ENCODE data around the gene VSTM2L. TPM values are rescaled to one million over a fixed set of nuclear protein-coding genes. Genes with fewer than 3 reads are reported as not detected.
"Not testable (repeated sequence)": the region's sequence is repeated elsewhere in the genome, so short reads cannot be mapped to it uniquely, and the experiment has no call there.

The VSTM2L gene, protein sequence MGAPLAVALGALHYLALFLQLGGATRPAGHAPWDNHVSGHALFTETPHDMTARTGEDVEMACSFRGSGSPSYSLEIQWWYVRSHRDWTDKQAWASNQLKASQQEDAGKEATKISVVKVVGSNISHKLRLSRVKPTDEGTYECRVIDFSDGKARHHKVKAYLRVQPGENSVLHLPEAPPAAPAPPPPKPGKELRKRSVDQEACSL
- not detected for polyA plus RNA-seq (2012; ENCODE audit: insufficient read depth, insufficient read length)

DNA sequence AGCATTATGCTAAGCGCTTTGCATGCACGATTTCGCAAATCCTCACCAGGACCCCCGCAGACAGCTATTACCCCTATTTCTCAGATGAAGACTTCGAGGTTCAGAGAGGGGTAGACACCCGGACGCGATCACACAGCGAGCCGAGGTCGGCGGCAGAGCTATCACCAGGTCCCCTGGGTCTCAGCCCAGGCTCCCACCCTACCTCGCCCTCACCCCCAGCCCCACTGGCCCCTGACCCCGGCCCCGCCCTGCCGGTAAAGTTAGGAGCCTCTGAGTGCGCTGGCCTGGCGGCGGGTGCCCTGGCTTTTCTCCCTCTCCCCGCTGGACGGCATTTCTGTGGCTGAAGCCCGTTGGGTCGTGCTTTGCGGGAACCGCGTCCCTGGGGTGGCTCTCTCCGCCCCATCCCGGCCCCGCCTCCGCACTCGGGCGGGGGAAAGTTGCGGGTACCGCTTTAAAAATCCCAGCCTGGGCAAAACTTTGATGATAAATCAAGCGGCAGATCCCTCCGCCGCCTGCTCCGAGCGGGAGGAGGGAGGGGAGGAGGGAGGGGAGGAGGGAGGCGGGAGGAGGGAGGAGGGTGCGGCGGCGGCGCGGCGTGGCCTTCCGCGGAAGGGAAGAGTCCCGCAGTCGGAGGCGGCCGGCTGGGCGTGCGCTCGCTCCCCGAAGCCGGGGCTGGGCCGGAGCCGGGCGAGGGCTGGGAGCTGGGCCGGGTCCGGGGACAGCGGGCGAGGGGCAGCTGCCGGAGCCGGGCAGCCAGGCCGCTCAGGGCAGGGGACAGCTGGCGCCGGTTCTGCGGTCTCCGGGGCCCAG lies at the start of gene VSTM2L:
VSTM2L (plus strand) TSS at position 624 of the 810 bp plus-strand sequence. CDS start 224 bp downstream, outside the sequence.
- no peak for DNase-seq (ENCODE audit: low read depth, low spot score)
- H3K4me3 ChIP-seq (ENCODE audit: low read length) = no peak within 1 kb of the TSS

DNA sequence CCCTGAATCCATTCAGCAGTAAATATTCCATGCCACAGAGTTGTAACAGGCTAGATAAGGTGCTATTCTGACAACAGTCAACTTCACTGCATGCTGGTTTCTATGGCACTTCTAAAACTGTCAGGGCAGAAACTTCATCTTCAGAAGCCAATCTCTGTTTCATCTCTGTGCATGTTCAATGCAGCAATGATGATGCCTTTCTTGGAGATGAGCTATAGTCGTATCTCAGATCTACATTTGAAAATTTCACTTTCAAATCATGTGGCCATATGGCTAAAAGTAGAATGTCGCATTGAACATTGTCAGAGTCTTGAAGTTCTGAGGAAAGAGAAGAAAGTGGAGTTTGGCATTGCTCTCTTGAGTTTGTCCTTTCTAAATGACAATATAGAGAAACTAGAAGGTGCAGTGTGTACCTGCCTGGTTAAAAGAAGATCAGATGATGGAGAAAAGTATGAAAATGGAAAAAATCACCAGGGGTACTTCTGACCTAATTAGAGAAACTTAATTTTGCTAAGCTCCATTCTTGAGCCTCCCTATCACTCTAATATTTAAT lies 49.0 kb upstream of the VSTM2L start:
- no peak overlapping the region for H3K4me3 ChIP-seq (ENCODE audit: low read length)
- DNase-seq (ENCODE audit: low read depth, low spot score) = no peak

DNA sequence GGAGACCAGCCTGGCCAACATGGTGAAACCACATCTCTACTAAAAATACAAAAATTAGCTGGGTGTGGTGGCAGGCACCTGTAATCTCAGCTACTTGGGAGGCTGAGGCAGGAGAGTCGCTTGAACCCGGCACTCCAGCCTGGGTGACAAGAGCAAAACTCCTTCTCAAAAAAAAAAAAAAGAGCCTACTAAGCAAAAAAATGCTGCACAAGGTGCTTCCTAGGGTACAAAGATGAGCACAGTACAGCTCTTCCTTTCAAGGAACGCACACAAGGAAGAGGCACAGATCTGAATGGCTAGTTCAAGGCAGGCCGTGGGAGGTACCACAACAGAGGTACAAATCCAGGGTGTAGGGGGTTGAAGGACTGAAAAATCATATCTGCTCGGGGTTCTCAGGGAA lies 46.9 kb upstream of the VSTM2L start:
- not testable (repeated sequence) for DNase-seq (ENCODE audit: low read depth, low spot score); H3K4me3 ChIP-seq (ENCODE audit: low read length)

DNA sequence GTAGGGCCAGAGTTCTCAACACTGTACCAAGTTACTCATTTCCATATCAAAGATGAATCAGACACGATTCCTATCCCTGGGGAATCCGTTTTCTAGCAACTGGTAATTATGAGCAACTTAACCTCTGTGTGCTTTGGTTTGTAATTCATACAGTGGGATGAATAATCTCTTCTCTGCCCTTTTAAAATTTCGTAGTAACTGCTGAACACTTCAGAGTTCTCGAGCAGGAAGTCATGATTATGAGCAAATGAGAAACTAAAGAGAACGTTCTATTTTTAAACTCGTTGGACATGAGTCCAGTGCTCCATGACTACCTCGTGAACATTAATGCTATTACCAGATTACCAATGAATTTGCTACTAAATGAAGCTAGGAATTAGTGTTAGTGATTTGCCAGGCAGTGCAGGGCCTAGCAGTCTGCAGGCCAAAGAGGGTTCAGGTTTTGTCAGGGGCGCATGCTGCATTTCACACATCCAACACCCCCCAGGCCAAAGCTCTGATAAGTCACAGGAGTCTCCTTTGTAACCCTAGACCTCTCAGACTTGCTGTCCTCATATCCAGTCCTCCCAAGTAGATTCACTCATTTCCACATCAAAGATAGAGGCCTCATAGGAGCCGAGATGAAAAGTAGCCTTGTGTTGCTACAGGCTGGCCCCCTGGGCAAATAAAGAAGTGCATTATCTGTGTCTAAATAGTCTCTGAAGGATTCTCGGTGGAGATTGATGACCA lies 45.8 kb upstream of the VSTM2L start:
- no peak for DNase-seq (ENCODE audit: low read depth, low spot score)
- H3K4me3 ChIP-seq (ENCODE audit: low read length) = no peak overlapping the region

DNA sequence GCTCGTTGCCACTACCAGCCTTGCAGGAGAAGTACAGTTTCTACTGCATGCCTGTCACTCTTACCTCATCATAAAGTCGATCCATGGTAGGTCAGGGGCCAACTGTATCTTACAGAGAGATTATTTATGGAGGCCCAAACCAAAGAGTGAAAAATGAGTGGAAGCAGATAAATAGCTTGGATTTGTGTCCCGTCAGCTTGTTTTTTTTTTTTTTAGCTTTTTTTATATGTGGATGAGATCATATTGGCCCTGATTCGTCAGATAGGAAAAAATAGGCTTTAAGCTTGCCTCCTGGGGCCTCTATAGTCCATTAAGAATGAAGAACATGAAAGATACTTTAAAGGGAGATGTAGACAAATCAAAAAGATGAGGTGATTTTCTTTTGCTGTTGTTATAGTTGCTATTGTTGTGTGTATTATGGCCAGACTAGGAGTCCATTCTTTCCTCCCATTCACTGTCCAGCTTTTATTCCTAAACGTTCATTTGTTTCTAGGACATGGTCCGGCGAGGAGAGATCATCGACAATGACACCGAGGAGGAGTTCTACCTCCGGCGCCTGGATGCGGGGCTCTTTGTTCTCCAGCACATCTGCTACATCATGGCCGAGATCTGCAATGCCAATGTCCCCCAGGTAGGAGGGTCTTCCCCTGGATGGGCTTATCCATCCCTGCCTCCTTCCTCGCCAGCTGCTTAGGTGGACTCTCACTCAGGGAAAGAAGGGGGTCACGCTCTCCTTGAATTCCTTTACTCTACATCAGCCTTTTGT lies 43.3 kb upstream of the VSTM2L start:
- no peak overlapping the region for H3K4me3 ChIP-seq (ENCODE audit: low read length)

DNA sequence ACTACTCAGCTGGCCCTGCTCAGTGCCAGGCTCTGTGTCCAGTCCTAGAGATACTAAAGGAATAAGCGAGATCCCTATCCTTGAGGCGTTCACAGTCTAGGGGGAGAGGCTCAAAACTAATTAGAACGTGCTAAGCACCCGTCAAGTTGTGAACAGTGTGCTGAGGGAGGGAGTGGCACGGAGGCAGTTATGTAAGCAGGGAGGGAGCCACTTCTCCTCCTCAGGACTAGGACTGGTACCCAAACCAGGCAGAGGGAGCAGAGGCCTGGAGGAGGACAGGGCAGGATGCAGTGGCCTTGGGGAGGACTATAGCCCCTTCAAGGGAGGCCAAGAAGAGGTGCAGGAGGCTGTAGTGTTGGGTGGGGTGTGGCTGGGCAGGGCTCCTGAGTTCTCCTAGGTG lies 39.6 kb upstream of the VSTM2L start:
- H3K4me3 ChIP-seq (ENCODE audit: low read length) = no peak overlapping the region
- DNase-seq (ENCODE audit: low read depth, low spot score) = no peak

More for the DNA sequence above, 43.3 kb upstream of the VSTM2L start:
- no peak for DNase-seq (ENCODE audit: low read depth, low spot score)

DNA sequence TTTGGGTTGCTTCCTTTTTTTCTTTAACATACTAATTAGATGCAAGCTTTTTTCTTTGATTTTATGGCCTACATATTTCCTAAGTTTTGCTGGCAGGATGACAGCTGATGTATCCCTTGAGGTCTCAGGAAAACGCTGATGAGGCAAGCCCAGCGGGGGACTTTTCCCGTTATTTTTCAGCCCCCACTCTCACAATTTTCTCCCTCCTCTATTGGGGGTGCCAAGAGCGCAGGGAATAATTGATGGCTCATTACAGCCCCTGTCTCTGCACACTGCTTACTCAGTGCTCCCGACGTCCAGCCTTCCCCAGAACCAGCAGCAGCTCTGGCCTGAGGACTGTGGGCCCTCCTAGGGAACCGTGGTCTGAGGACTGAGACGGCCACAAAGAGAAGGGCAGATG lies 38.6 kb upstream of the VSTM2L start:
- DNase-seq (ENCODE audit: low read depth, low spot score) = no peak
- no peak overlapping the region for H3K4me3 ChIP-seq (ENCODE audit: low read length)

DNA sequence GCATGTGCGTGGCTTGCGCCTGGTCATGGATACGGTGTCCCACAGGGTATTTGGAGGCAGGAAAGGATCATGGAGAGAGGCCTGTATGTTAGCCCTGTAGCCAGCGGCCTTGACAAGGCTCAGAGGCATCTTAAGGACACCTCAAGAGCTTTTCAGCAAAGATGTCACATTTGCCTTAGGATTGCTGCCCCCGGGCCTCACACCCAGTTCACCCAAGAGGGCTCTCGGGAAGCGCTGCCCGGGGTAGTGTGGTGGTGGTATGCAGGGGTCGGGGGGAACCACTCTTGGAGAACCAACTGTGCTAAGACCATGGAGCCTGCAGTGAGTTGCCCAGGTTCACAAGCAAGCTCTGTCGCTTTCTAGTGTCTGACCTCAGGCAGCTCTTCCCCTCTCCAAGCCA lies 36.9 kb upstream of the VSTM2L start:
- DNase-seq (ENCODE audit: low read depth, low spot score) = no peak
- no peak overlapping the region for H3K4me3 ChIP-seq (ENCODE audit: low read length)

DNA sequence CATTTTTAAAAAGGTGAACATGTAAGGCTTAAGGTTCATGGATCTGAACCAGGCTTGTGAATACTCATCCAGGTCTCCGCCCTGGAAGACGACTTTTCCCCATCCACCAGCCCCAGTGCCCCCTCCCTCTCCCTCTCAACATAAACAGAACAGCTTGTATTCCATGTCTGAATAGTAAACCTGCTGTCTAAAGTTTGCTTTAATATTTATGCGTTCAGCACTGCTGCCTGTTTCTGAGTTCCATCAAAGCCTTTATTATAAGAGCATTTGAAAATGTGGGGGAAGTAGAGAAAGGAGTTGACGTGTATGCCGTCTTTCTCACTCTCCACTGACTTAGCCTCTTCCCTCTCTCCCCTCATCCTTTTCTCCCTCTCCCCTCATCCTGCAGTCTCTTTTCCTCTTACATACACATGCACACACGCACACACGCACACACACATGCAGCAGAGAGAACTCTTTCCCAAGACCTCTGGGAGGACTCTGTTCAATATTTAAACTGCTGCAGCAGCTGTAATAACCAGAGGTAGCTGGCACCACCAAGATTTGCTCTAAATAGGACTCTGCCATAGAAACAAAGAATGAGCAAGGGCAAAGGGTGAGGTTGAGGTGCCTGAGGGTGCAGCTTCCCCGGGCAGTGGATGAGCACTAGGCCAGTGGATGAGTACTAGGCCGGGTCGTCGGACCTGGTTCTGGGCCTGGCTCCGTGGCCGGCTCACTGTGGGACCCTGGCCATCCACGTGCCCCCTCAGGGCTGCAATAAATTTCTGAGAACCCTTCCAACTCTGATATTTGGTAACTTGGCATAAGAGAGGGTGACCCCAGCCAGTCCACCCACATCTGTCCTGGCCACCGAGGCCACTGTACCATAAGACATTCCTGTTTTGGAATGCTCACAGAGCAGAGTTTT lies 35.4 kb upstream of the VSTM2L start:
- no peak overlapping the region for H3K4me3 ChIP-seq (ENCODE audit: low read length)
- no peak for DNase-seq (ENCODE audit: low read depth, low spot score)

DNA sequence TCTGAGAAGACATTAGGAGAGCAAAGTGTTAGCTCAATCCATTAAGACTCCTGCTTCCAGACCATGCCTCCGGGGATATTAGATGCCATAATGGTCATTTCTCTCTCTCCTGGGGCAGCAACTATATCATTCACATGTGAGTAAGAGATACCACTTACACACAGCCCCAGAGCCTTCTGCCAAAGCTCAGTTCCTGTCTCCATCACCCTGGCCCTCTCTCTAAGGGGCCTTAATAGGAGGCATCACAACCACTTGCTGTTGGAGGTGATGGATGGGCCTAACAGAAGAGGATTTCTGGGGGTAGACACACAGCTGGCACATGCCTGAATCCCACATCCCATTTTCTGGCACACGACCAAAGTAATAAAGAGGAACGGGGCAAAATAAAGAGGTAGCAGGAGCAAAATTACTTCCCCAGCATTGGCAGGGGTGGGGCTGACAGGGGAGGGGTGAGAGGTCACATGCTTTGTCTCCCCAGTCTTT lies 34.0 kb upstream of the VSTM2L start:
- DNase-seq (ENCODE audit: low read depth, low spot score) = no peak
- no peak overlapping the region for H3K4me3 ChIP-seq (ENCODE audit: low read length)

DNA sequence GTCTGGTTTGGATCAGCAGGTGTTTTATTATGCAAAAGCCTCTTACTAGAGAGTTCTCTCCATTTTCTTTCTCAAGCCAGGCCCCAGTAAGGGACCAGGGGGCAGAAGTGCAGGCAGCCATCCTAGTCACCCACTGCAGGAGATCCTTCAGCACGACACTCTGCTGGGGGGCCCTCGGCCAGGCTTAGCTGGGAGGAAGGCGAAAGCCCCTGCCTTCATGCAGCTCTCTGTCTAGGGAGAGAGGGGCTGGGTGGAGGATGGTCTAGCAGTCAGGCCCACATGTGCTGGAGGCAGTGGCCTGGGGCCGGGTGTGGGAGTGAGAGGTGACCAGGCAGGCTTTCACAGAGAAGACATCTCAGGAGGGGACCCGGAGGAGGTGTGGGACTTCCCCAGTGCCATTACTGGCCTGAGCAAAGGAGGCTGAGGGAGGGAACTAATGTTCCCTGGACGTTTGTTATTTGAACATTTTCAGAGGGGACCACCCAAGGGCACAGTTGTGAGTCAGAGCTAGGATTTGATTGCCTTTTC lies 33.5 kb upstream of the VSTM2L start:
- H3K4me3 ChIP-seq (ENCODE audit: low read length) = no peak overlapping the region
- DNase-seq (ENCODE audit: low read depth, low spot score) = no peak

DNA sequence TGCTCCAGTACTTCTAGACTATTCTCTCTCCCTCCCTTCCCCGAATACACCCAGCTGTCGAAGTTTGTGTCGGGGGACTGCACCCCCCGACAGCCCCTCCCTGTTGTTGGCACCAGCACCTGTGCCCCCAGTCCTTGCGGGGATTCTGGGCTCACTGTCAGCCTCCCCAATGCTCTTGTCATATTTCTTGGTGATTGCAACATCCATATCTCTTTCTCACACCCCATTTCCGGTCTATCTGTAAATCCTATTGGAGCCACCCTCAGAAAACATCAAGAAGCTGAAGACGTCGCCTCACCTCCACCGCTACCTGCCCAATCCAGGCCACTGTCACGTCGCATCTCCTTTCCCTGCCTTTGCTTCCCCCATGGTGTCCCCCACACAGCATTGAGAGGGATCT lies 32.6 kb upstream of the VSTM2L start:
- no peak overlapping the region for H3K4me3 ChIP-seq (ENCODE audit: low read length)
- DNase-seq (ENCODE audit: low read depth, low spot score) = no peak

DNA sequence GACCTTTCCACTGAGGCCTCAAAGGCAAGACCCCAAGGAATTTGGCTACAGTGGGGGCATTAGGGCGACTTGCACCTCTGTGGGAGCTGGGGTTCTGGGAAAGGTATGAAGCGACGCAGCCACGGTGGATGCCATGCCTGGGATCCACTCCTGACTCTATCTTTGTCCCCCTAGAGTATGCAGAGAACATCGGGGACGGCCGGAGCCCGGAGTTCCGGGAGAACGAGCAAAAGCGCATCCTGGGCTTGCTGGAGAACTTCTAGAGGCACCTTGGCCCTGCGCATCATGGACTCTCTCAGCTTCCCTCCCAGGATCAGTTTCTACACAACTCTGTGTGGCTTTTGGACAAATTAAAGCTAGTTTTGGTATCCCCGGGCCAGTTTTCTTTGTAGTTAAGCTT lies 31.2 kb upstream of the VSTM2L start:
- no peak for DNase-seq (ENCODE audit: low read depth, low spot score)
- no peak overlapping the region for H3K4me3 ChIP-seq (ENCODE audit: low read length)

DNA sequence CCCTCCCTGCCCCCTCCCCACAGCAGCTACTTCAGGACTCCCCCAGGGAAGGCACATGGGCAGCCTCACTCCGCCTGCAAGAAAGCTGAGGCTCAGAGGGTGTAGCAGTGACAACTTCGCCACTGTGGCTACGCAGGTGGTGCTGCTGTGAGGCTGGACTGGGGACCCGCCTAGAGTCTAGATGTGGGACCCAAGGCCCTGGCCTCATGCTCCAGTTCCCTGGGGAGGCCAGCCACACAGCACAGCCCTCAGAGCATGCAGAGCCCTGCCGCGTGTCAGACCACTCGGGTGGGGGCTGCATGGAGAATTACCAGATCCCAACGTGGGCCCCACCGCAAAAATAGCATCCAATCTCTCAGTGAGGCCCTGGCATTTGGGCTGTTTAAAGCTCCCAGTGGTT lies 30.8 kb upstream of the VSTM2L start:
- H3K4me3 ChIP-seq (ENCODE audit: low read length) = no peak overlapping the region
- DNase-seq (ENCODE audit: low read depth, low spot score) = no peak

DNA sequence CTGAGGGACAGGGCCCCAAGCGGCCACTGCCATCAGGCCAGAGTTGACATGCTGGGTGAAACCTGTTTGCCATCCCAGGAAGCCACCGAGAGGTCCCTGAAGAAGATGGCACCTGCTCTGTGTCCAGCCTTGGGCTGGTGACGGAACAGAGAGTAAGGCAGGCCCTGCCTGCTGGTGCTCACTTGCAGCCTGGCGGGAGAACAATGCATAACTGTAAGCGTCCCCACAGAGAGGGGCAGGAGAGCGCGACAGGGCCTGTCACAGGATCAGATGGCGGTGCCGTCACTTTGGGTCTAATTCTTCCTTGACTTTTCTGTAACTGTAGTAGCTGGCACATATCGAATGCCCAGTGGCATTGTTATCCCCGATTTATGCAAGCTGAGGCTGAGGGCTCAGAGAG lies 29.0 kb upstream of the VSTM2L start:
- DNase-seq (ENCODE audit: low read depth, low spot score) = no peak
- H3K4me3 ChIP-seq (ENCODE audit: low read length) = no peak overlapping the region

DNA sequence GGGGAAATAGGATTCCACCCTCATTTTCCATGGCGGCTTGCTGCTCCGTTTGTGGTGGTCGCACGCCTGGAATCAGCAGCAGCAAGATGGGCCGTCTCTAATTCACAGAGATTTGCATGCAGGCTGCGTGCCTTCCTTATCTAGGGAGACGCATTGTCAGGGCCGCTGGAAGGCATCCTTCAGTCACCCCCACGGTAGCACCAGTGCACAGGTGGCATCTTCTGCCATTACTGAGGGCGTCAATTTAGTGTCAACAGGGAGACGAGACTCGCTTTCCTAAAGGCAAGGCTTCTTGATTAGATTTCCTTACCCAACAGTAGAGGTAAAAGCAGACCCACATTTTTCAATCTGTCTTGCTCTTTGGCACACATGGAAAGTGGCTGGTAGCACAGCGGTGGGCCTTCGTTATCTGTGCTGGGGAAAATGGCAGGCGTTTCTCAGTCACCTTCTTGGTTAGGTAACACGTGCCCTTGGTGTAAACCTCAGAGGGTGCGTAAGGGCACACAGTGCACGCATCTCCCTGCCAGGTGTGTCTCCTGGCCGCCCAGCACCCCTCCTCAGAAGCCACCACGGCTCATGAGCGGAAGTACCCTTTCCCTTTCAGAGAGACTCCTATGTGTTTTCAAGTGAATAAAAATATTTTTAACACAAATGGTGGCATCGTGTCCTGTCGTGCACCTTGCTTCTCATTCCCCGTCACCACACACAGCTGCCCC lies 27.3 kb upstream of the VSTM2L start:
- no peak for DNase-seq (ENCODE audit: low read depth, low spot score)
- H3K4me3 ChIP-seq (ENCODE audit: low read length) = no peak overlapping the region

DNA sequence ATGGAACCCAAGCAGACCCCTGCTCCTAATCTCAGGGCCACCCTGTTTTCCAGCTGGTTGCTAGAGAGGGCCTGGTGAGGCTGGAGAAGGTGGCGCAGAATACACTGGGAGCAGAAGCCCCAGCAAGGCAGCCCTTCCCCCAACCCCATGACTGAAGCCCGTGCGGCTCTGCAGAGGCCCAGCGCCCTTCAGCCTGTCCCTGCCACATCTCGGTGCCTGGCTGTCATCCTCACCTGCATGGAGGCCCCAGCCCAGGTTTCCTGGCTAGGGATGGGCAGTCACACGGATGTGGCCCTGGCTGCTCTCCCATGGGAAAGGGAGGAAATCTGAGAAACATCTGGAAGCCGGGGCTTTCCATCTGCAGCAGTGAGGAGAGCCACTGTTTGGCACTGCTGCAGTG lies 26.1 kb upstream of the VSTM2L start:
- H3K4me3 ChIP-seq (ENCODE audit: low read length) = no peak overlapping the region

More for the DNA sequence above, 26.1 kb upstream of the VSTM2L start:
- no peak for DNase-seq (ENCODE audit: low read depth, low spot score)

Measured in Jurkat, Clone E6-1 (cell line).